GM18507 (cell line): ENCODE data around the gene URGCP.
A peak's percentile ranks its signal among the peaks of the same experiment; 100 is the strongest.
"Not testable (repeated sequence)": the region's sequence is repeated elsewhere in the genome, so short reads cannot be mapped to it uniquely, and the experiment has no call there.

Source experiments
- DNase-seq: peaks from one replicate; pipeline ENCODE4 v3.0.0; 2011; ENCODE audit warnings: low read depth; ENCODE audit not compliant: insufficient read length; ENCODE audit errors: extremely low spot score
- FAIRE-seq: peaks from 2 replicates; lab custom pipeline; 2011; peaks lifted over from hg19 to GRCh38; lab: Jason Lieb, UNC

URGCP gene

GRCh38 chr7:43925984-43926797 is 19.8 kb upstream of the URGCP start, which contains the start of gene UBE2D4:
TSS of gene UBE2D4 (plus strand) at chr7:43926436. CDS start at chr7:43926533, 97 bp downstream.
- peak; percentile 86 for DNase-seq
- FAIRE-seq: peak; percentile 80

- no peak for FAIRE-seq
- DNase-seq: no peak
Measured at GRCh38 chr7:43922726-43923125, 16.3 kb upstream of the URGCP start.

GRCh38 chr7:43921423-43921822 is 15.0 kb upstream of the URGCP start:
- DNase-seq (no peak), FAIRE-seq (no peak)

- no peak for FAIRE-seq
- DNase-seq: no peak
Measured at GRCh38 chr7:43915907-43916306, 9.5 kb upstream of the URGCP start.

GRCh38 chr7:43914795-43915194 is 8.4 kb upstream of the URGCP start:
- FAIRE-seq: no peak
- no peak for DNase-seq

GRCh38 chr7:43905956-43906330 is 453 bp downstream of the URGCP start:
- DNase-seq (peak; percentile 38), FAIRE-seq (no peak)

- no peak for DNase-seq
Measured at GRCh38 chr7:43905209-43905946, 1.0 kb downstream of the URGCP start.

GRCh38 chr7:43904533-43905208 is 1.7 kb downstream of the URGCP start:
- FAIRE-seq: no peak
- no peak for DNase-seq

More at GRCh38 chr7:43905209-43905946, 1.0 kb downstream of the URGCP start:
- no peak for FAIRE-seq

GRCh38 chr7:43902542-43903054 is 3.8 kb downstream of the URGCP start:
- DNase-seq: no peak
- no peak for FAIRE-seq

- not testable (repeated sequence) for DNase-seq, FAIRE-seq
Measured at GRCh38 chr7:43898571-43898970, 7.8 kb downstream of the URGCP start.

GRCh38 chr7:43895847-43896415 is 10.5 kb downstream of the URGCP start:
- DNase-seq: no peak
- FAIRE-seq: no peak

GRCh38 chr7:43891069-43891955 is 15.1 kb downstream of the URGCP start:
- FAIRE-seq: no peak
- DNase-seq: no peak

GRCh38 chr7:43890468-43890867 is 15.9 kb downstream of the URGCP start:
- FAIRE-seq (no peak), DNase-seq (no peak)

GRCh38 chr7:43888993-43889945 is 17.1 kb downstream of the URGCP start:
- FAIRE-seq: no peak
- DNase-seq: no peak

GRCh38 chr7:43884617-43885016 is 21.8 kb downstream of the URGCP start:
- no peak for DNase-seq
- no peak for FAIRE-seq

- DNase-seq (no peak), FAIRE-seq (no peak)
Measured at GRCh38 chr7:43884209-43884608, 22.2 kb downstream of the URGCP start.

- DNase-seq (no peak), FAIRE-seq (no peak)
Measured at GRCh38 chr7:43880596-43880995, 25.8 kb downstream of the URGCP start.

- no peak for DNase-seq
- FAIRE-seq: no peak
Measured at GRCh38 chr7:43879477-43879876, 26.9 kb downstream of the URGCP start.
